SK-N-SH (cell line): ENCODE measurements around the gene PIGL. TPM values are rescaled to one million over a fixed set of nuclear protein-coding genes. Genes with fewer than 3 reads are reported as not detected.

Experiments used
- CTCF ChIA-PET: fragments of 300-600, 350-600 bp; formaldehyde crosslinking; extraction: SDS; loops from one replicate; lab custom pipeline; 2021; lab: Yijun Ruan, JAX
- POLR2A ChIA-PET: fragments of 350-600 bp; sonication (Branson Sonifier 250); formaldehyde crosslinking; extraction: SDS; loops from one replicate; lab custom pipeline; 2020; ENCODE audit warnings: antibody characterized with exemption, inconsistent platforms; lab: Yijun Ruan, JAX
- DNase-seq: peaks from one replicate; pipeline ENCODE4 v3.0.0; 2012
- H2AFZ ChIP-seq: fragments of 200-600 bp; sonication (generic); 2 replicates; pipeline ENCODE4 v1.8.1; 2016; ENCODE audit warnings: antibody characterized with exemption, mild to moderate bottlenecking, low read depth
- H3F3A ChIP-seq: fragments of 200-600 bp; sonication (generic); replicated peaks from 2 replicates; pipeline ENCODE3; 2016; ENCODE audit warnings: antibody characterized with exemption, mild to moderate bottlenecking; ENCODE audit not compliant: insufficient read depth
- H3K27ac ChIP-seq, 2 experiments: fragments of 200-500 bp in 1 of 2; fragments of 200-600 bp in 1 of 2; sonication (Bioruptor generic) in 1 of 2; sonication (generic), shearing (Covaris generic) in 1 of 2; 2 replicates each; pipeline versions ENCODE4 v1.5.1 to v1.6.1; 2014 to 2016; ENCODE audit warnings: low read depth in 2 of 2, inconsistent platforms in 1 of 2, low read length in 1 of 2, mild to moderate bottlenecking in 1 of 2, mixed read lengths in 1 of 2
- H3K27me3 ChIP-seq: fragments of 200-600 bp; sonication (generic), shearing (Covaris generic); 2 replicates; pipeline ENCODE4 v1.6.1; 2016; ENCODE audit warnings: mixed run types; ENCODE audit not compliant: insufficient read depth
- H3K36me3 ChIP-seq, 2 experiments: fragments of 200-500 bp in 1 of 2; fragments of 200-600 bp in 1 of 2; sonication (Bioruptor generic) in 1 of 2; sonication (generic) in 1 of 2; replicated peaks in 1 of 2; 2 replicates each; pipeline versions ENCODE3 to v1.5.1; 2014 to 2016; ENCODE audit warnings: low read length in 1 of 2, mild to moderate bottlenecking in 1 of 2; ENCODE audit not compliant: insufficient read depth in 2 of 2, control insufficient read depth in 1 of 2
- H3K4me1 ChIP-seq, 2 experiments: fragments of 200-500 bp in 1 of 2; fragments of 200-600 bp in 1 of 2; sonication (Bioruptor generic) in 1 of 2; sonication (generic), shearing (Covaris generic) in 1 of 2; 2 replicates each; pipeline versions ENCODE4 v1.5.1 to v1.6.1; 2014 to 2016; ENCODE audit warnings: low read depth in 1 of 2, low read length in 1 of 2, mixed run types in 1 of 2; ENCODE audit not compliant: insufficient read depth in 2 of 2, control insufficient read depth in 1 of 2
- H3K4me2 ChIP-seq: fragments of 200-600 bp; sonication (generic), shearing (Covaris generic); 2 replicates; pipeline ENCODE4 v1.6.1; 2017; ENCODE audit warnings: mixed run types
- H3K4me3 ChIP-seq, 2 experiments: fragments of 200-500 bp in 1 of 2; fragments of 200-600 bp in 1 of 2; sonication (Bioruptor generic) in 1 of 2; sonication (generic), shearing (Covaris generic) in 1 of 2; 2 replicates each; pipeline versions ENCODE4 v1.5.1 to v1.8.1; 2014 to 2016; ENCODE audit warnings: low read depth in 2 of 2, inconsistent platforms in 1 of 2, low read length in 1 of 2, mild to moderate bottlenecking in 1 of 2, mixed read lengths in 1 of 2, moderate library complexity in 1 of 2
- H3K79me2 ChIP-seq: fragments of 200-600 bp; sonication (generic); 2 replicates; pipeline ENCODE4 v1.8.1; 2017; ENCODE audit warnings: mild to moderate bottlenecking; ENCODE audit not compliant: insufficient read depth
- H3K9ac ChIP-seq: fragments of 200-600 bp; sonication (generic); 2 replicates; pipeline ENCODE4 v1.6.1; 2017; ENCODE audit warnings: mixed run types
- H3K9me2 ChIP-seq: fragments of 200-600 bp; sonication (generic); 2 replicates; pipeline ENCODE4 v1.6.1; 2017; ENCODE audit warnings: mixed run types
- H3K9me3 ChIP-seq: fragments of 200-600 bp; sonication (generic); 2 replicates; pipeline ENCODE4 v1.6.1; 2017; ENCODE audit warnings: mixed run types, mild to moderate bottlenecking, moderate library complexity
- H4K20me1 ChIP-seq: fragments of 200-600 bp; sonication (generic); 2 replicates; pipeline ENCODE4 v1.6.1; 2017; ENCODE audit warnings: mild to moderate bottlenecking, mixed run types; ENCODE audit not compliant: insufficient read depth
- ELF1 ChIP-seq: IDR thresholded peaks from 2 replicates; pipeline ENCODE4 v1.4.0; 2012
- EP300 ChIP-seq, 2 experiments: IDR thresholded peaks; 2 replicates each; pipeline versions ENCODE4 v1.4.0 to v1.6.1; 2012; ENCODE audit warnings: borderline replicate concordance in 1 of 2, low read depth in 1 of 2, low read length in 1 of 2
- EZH2phosphoT487 ChIP-seq: fragments of 200-600 bp; sonication (generic); IDR thresholded peaks from 2 replicates; pipeline ENCODE4 v1.6.1; 2017; ENCODE audit warnings: low read depth, mixed run types, mild to moderate bottlenecking, antibody characterized with exemption, moderate library complexity, borderline replicate concordance
- MEF2A ChIP-seq: IDR thresholded peaks from 2 replicates; pipeline ENCODE4 v1.4.0; 2012; ENCODE audit warnings: low read depth, borderline replicate concordance
- NRF1 ChIP-seq: IDR thresholded peaks from 2 replicates; pipeline ENCODE4 v1.6.1; 2012; ENCODE audit warnings: low read depth, mild to moderate bottlenecking, low read length
- POLR2AphosphoS5 ChIP-seq: IDR thresholded peaks from 2 replicates; pipeline ENCODE4 v1.6.1; 2012; ENCODE audit warnings: low read depth, low read length
- RAD21 ChIP-seq: IDR thresholded peaks from 2 replicates; pipeline ENCODE4 v1.6.1; 2012; ENCODE audit warnings: mild to moderate bottlenecking, low read length
- RCOR1 ChIP-seq: fragments of 150-350 bp; IDR thresholded peaks from 2 replicates; pipeline ENCODE4 v1.6.1; 2017; ENCODE audit warnings: antibody characterized with exemption, low read length
- RFX5 ChIP-seq: IDR thresholded peaks from 2 replicates; pipeline ENCODE4 v1.6.1; 2012; ENCODE audit warnings: mild to moderate bottlenecking, improper control_type of control experiment, low read length
- RXRA ChIP-seq: IDR thresholded peaks from 2 replicates; pipeline ENCODE4 v1.4.0; 2012; ENCODE audit warnings: low read depth, mild to moderate bottlenecking, borderline replicate concordance
- SIN3A ChIP-seq: IDR thresholded peaks from 2 replicates; pipeline ENCODE4 v1.6.1; 2012; ENCODE audit warnings: low read depth, mild to moderate bottlenecking, low read length, moderate library complexity, borderline replicate concordance
- TAF1 ChIP-seq: IDR thresholded peaks from 2 replicates; pipeline ENCODE4 v1.6.1; 2012; ENCODE audit warnings: low read depth, mild to moderate bottlenecking, low read length, moderate library complexity, borderline replicate concordance
- TCF12 ChIP-seq: IDR thresholded peaks from 2 replicates; pipeline ENCODE4 v1.4.0; 2012
- TEAD4 ChIP-seq: IDR thresholded peaks from 2 replicates; pipeline ENCODE4 v1.4.0; 2012; ENCODE audit warnings: mild to moderate bottlenecking, borderline replicate concordance; ENCODE audit not compliant: insufficient read depth
- WGBS: methylation state at CpG from one replicate; pipeline ENCODE4 v1.1.6; 2017; ENCODE audit warnings: low lambda C conversion rate; 5-methylcytosine and 5-hydroxymethylcytosine counted together
- polyA plus RNA-seq, 3 experiments: library from polyadenylated mRNA; depleted of rRNA; stranded (reverse); fragments of >200 nt; gene quantifications; 2 replicates each; pipeline ENCODE4 v1.2.3, GENCODE V29; 2012
- TF ChIP-seq, protein P1 (sequence below): IDR thresholded peaks from 2 replicates; pipeline ENCODE4; 2012
- TF ChIP-seq, protein P2 (sequence below): fragments of 200-600 bp; sonication (generic); IDR thresholded peaks from 2 replicates; pipeline ENCODE4 v1.6.1; 2017; ENCODE audit warnings: antibody characterized with exemption, mild to moderate bottlenecking, moderate library complexity
- TF ChIP-seq, protein P3 (sequence below): IDR thresholded peaks from 2 replicates; pipeline ENCODE4 v1.4.0; 2012; ENCODE audit warnings: low read depth, borderline replicate concordance
- TF ChIP-seq, protein P4 (sequence below): fragments of 150-350 bp; IDR thresholded peaks from 2 replicates; pipeline ENCODE4 v1.6.1; 2017; ENCODE audit warnings: antibody characterized with exemption, low read length, low read depth, borderline replicate concordance

PIGL gene
- polyA plus RNA-seq, 1 of the 3 experiments (the other 2 are of a cell fraction): 34.0 TPM

DNA sequence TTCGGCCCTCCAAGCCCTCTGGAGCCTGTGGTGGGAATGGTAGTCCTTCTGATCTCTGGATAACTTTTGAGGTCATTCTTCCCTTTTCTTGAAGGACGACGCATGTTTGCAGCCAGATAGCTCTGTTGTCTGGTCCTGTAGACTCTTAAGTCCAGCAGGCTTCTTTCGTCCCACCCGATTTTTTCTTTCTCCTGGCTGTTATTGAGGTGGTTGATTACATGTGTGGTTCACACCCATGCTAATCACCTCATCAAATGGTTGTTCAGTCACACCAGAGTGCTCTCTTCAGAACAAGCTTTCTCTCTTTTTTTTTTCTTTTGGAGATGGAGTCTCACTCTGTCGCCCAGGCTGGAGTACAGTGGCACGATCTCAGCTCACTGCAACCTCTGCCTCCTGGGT is 30.6 kb downstream of the PIGL start:
- H3K27ac ChIP-seq: no peak overlapping the region
- WGBS: 97% methylated on average over 7 of the region's 7 CpGs
- no peak overlapping the region for H2AFZ ChIP-seq
- H3K9ac ChIP-seq: no peak overlapping the region
- 0 out of 2 replicates have a peak, but pooled peaks cover 4% of the 10 kb centered on the region for H3K79me2 ChIP-seq
- no peak overlapping the region for H3K4me2 ChIP-seq
- no peaks in the 10 kb centered on the region for H3K9me3 ChIP-seq
- CTCF ChIA-PET: interaction anchor here (0.7 kb wide), 1 partner anchor 116 kb away, joined by 4 read pairs; no protein-coding TSS in a partner anchor
- no peaks in the 10 kb centered on the region for H3K27me3 ChIP-seq
- no peaks in the 10 kb centered on the region for H4K20me1 ChIP-seq
- no peaks in the 10 kb centered on the region for H3F3A ChIP-seq
- H3K4me3 ChIP-seq: no peak overlapping the region
- H3K9me2 ChIP-seq: no peaks in the 10 kb centered on the region
- DNase-seq: no peak
- POLR2A ChIA-PET: no interaction called here
- TF ChIP-seq EZH2phosphoT487 (no peak), TAF1 (no peak), TEAD4 (no peak), SIN3A (no peak), RXRA (no peak), NRF1 (no peak), ELF1 (no peak), EP300 (IDR thresholded peaks at IDR 0.05; ENCODE audit: borderline replicate concordance in 1 of 2, low read depth in 1 of 2, low read length in 1 of 2) (no peak), RFX5 (no peak), POLR2AphosphoS5 (no peak), MEF2A (no peak), RAD21 (no peak), RCOR1 (no peak), TCF12 (no peak)
- TF ChIP-seq, protein P1, sequence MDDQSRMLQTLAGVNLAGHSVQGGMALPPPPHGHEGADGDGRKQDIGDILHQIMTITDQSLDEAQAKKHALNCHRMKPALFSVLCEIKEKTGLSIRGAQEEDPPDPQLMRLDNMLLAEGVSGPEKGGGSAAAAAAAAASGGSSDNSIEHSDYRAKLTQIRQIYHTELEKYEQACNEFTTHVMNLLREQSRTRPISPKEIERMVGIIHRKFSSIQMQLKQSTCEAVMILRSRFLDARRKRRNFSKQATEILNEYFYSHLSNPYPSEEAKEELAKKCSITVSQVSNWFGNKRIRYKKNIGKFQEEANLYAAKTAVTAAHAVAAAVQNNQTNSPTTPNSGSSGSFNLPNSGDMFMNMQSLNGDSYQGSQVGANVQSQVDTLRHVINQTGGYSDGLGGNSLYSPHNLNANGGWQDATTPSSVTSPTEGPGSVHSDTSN: no peak
- TF ChIP-seq, protein P2, sequence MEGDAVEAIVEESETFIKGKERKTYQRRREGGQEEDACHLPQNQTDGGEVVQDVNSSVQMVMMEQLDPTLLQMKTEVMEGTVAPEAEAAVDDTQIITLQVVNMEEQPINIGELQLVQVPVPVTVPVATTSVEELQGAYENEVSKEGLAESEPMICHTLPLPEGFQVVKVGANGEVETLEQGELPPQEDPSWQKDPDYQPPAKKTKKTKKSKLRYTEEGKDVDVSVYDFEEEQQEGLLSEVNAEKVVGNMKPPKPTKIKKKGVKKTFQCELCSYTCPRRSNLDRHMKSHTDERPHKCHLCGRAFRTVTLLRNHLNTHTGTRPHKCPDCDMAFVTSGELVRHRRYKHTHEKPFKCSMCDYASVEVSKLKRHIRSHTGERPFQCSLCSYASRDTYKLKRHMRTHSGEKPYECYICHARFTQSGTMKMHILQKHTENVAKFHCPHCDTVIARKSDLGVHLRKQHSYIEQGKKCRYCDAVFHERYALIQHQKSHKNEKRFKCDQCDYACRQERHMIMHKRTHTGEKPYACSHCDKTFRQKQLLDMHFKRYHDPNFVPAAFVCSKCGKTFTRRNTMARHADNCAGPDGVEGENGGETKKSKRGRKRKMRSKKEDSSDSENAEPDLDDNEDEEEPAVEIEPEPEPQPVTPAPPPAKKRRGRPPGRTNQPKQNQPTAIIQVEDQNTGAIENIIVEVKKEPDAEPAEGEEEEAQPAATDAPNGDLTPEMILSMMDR: no peak
- TF ChIP-seq, protein P3, sequence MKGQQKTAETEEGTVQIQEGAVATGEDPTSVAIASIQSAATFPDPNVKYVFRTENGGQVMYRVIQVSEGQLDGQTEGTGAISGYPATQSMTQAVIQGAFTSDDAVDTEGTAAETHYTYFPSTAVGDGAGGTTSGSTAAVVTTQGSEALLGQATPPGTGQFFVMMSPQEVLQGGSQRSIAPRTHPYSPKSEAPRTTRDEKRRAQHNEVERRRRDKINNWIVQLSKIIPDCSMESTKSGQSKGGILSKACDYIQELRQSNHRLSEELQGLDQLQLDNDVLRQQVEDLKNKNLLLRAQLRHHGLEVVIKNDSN: no peak
- TF ChIP-seq, protein P4, sequence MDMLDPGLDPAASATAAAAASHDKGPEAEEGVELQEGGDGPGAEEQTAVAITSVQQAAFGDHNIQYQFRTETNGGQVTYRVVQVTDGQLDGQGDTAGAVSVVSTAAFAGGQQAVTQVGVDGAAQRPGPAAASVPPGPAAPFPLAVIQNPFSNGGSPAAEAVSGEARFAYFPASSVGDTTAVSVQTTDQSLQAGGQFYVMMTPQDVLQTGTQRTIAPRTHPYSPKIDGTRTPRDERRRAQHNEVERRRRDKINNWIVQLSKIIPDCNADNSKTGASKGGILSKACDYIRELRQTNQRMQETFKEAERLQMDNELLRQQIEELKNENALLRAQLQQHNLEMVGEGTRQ: no peak
- no peaks in the 10 kb centered on the region for H3K36me3 ChIP-seq
- H3K4me1 ChIP-seq: peaks cover 0 to 2% of the 10 kb centered on the region in 2 experiments; a peak in 1 of 4 replicates
